Heart left ventricle (tissue), 13 donors: ENCODE results near the gene SCPEP1.

ENCODE experiments used
- CTCF ChIP-seq, 12 donors: fragments of 200-600 bp; sonication (generic) in 4 of 12; IDR thresholded peaks; one replicate each; pipeline versions ENCODE4 v1.5.0 to v1.8.0; 2018 to 2022; ENCODE audit warnings: antibody characterized with exemption in 12 of 12, mild to moderate bottlenecking in 5 of 12
- POLR2A ChIP-seq, 2 donors: fragments of 450-650 bp; IDR thresholded peaks; one replicate each; pipeline ENCODE4 v1.6.1; 2017; ENCODE audit warnings: antibody characterized with exemption in 2 of 2, mild to moderate bottlenecking in 2 of 2, moderate library complexity in 2 of 2
- donor health status: ischemic (EF 13 %, LVEDD 7.1; RV severe dilation, severe dysfunction).
- donor health status: DM: no; HTN: yes; CAD: no.
- donor health status: DM: no; HTN: no; CAD: no.
- donor health status: ischemic (EF 25% LVEDD 6.9; RV normal size, moderate dysfunction).
- donor health status: ischemic (EF 25% LVEDD 5.7; RV mildly dilated, moderate dysfunction).
- donor health status: ischemic (EF 35%, LVEDD 5.7; RV mildly dilated, moderate dysfunction).
- donor health status: nonischemic (EF 11% LVEDD 7.7; RV severe dilation, severe dysfunction).
- donor health status: DM: yes; HTN: yes; CAD: no.
- donor health status: PGD.
- donor health status: ischemic (EF 29% LVEDD 5.4; RV normal size, mild dysfunction).
- donor health status: nonischemic (EF 23%, LVEDD 6.1; RV moderate dilation, normal function).

- TF ChIP-seq POLR2A (IDR thresholded peaks at IDR 0.05) (no peak), CTCF (IDR thresholded peaks at IDR 0.05) (no peak)
These were observed 7.6 kb downstream of the SCPEP1 start for GRCh38 chr17:56985371-56986162.
